ENCODE results near the gene PMM2.
A peak's percentile ranks its signal among the peaks of the same experiment; 100 is the strongest.

PMM2 gene

DNA sequence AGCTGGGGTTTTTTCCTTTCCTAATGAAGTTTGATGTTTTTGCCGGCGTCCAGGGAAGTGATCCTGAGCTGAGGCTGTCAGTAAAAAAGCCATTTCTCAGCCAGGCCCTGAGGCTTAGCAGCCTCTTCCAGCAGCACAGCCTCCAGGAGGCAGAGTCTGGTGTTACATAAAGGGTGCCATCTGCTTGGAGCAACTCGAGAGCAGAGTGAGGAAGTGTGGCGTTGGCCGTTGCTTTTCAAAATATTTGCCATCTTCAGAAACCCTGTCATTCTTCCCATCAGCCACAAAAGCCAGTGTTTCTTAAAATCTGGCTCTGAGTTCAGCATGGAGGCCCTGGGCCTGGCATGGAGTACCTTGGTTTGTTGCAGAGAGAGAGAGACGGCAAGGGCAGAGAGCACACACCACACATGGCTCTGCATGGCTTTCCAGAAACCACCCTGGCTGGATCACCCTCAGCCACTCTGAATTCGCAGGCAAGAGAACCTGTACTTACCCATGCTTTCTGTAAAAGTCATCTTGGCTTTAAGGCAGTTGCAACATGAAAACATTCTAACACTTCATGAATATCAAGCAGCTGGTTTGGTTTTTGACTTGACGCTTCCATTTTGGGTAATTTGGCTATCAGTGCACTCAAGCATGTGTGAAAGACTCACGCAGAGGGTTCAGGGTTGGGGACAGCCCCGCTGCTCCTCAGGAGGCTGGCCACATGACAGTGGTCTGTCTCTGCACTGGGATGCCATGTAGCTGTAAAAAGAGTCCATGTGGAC, 21.0 kb downstream of the PMM2 start:
- TF ChIP-seq, protein P1, sequence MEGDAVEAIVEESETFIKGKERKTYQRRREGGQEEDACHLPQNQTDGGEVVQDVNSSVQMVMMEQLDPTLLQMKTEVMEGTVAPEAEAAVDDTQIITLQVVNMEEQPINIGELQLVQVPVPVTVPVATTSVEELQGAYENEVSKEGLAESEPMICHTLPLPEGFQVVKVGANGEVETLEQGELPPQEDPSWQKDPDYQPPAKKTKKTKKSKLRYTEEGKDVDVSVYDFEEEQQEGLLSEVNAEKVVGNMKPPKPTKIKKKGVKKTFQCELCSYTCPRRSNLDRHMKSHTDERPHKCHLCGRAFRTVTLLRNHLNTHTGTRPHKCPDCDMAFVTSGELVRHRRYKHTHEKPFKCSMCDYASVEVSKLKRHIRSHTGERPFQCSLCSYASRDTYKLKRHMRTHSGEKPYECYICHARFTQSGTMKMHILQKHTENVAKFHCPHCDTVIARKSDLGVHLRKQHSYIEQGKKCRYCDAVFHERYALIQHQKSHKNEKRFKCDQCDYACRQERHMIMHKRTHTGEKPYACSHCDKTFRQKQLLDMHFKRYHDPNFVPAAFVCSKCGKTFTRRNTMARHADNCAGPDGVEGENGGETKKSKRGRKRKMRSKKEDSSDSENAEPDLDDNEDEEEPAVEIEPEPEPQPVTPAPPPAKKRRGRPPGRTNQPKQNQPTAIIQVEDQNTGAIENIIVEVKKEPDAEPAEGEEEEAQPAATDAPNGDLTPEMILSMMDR (IDR thresholded peaks at IDR 0.05; ENCODE audit: insufficient read depth, low read depth, low read length, missing control alignments): no peak
- H3K4me3 ChIP-seq (ENCODE audit: low read depth, low read length): no peak overlapping the region
- DNase-seq (ENCODE audit: low read depth): peak; percentile 67

DNA sequence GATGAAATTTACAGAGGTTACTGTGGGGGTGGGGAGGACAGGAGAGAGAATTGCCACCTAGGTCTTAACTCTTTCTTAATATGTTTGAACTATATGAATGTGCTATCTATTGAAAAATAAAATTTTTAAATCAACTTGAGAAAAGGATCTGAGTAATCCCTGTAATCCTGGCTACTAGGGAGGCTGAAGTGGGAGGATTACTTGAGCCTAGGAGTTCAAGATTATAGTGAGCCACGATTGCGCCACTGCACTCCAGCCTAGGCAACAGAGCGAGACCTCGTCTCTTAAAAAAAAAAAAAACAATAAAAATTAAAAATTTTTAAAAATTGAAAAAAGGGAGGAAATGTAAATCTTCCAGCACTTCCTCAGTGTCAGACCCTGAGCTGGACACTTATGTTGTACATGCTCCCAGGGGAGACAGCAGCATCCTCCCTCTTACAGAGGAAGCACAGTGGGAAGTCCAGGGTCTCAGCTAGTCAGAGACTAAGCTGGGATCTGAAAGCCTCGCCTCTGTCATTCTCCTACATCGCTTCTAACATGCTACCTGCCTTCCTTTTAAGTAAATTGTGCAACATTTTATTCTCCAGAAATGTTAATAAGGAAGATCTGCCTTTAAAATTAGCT, 21.9 kb downstream of the PMM2 start:
- TF ChIP-seq, protein P1 (IDR thresholded peaks at IDR 0.05; ENCODE audit: insufficient read depth, low read depth, low read length, missing control alignments): no peak
- DNase-seq (ENCODE audit: low read depth): no peak
- no peak overlapping the region for H3K4me3 ChIP-seq (ENCODE audit: low read depth, low read length)

DNA sequence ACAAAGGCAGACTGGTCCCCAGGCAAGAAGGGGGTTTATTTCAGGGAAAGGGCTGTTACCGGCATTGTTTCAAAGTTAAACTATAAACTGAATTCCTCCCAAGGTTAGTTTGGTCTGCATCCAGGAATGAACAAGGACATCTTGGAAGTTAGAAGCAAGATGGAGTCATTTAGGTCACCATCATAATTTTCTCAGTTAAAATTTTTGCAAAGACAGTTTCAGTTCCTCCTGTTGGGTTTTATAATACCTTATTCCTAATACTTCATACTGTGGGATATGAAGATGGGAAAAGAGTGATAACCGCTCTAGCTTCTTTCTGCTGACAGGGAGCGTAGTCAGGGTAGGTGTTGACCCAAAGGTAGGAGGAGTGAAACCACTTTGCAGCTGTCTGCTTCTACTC, 24.8 kb downstream of the PMM2 start:
- TF ChIP-seq, protein P1 (IDR thresholded peaks at IDR 0.05; ENCODE audit: insufficient read depth, low read depth, low read length, missing control alignments): no peak
- no peak for DNase-seq (ENCODE audit: low read depth)
- no peak overlapping the region for H3K4me3 ChIP-seq (ENCODE audit: low read depth, low read length)

DNA sequence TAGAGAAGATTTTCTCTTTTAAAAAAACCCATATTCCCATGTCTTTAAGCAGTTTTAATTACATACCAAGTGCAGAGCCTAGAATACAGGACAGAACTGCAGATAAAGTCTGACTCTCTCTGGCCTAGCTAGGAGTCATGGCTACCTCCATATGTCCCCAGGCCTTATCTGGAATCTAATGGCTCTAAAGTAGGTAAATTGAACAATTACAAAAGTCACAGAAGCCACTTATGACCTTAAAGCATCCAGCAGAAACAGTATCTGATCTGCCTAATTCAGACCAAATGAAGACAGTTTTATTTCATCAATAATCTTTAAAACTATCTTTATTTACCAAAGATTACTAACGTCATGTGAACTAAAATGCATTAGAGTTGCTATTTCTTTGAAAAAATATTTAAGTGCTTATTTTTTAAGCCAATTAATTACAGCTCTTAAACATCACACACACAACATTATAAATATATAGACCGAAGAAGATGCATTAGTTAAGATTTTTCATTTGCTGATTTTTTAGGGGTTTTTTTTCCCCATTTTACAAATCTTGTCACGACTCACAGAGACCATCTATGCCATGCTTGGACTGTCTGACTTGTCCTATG, 28.7 kb downstream of the PMM2 start:
- H3K4me3 ChIP-seq (ENCODE audit: low read depth, low read length): no peak overlapping the region
- TF ChIP-seq, protein P1 (IDR thresholded peaks at IDR 0.05; ENCODE audit: insufficient read depth, low read depth, low read length, missing control alignments): no peak
- no peak for DNase-seq (ENCODE audit: low read depth)

DNA sequence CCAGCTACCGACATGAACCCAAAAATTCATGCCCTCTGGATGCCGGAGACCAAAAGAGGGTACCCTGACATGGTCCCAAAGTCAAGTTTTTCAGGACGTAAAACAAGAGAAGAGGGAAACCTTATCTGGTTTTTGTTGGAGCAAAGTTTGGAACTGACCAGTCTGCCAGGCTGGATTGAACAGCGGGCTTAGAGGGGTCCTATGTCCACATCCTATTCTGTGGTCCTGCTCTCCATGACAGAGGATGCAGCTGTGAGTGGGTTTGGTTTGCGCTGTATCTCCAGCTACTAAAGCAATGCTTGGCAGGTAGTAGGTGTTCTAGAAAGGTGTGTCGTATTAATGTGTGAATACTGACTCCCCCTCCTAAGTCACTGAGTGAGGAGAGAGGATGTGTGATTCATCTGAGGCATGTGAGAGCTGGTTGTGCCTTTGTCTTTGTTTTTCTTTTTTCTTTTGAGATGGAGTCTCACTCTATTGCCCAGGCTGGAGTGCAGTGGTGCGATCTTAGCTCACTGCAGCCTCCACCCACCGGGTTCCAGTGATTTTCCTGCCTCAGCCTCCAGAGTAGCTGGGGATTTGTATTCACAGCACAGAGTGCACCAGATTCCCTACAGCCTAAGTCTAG, 31.0 kb downstream of the PMM2 start:
- DNase-seq (ENCODE audit: low read depth): no peak
- no peak overlapping the region for H3K4me3 ChIP-seq (ENCODE audit: low read depth, low read length)
- TF ChIP-seq, protein P1 (IDR thresholded peaks at IDR 0.05; ENCODE audit: insufficient read depth, low read depth, low read length, missing control alignments): no peak

DNA sequence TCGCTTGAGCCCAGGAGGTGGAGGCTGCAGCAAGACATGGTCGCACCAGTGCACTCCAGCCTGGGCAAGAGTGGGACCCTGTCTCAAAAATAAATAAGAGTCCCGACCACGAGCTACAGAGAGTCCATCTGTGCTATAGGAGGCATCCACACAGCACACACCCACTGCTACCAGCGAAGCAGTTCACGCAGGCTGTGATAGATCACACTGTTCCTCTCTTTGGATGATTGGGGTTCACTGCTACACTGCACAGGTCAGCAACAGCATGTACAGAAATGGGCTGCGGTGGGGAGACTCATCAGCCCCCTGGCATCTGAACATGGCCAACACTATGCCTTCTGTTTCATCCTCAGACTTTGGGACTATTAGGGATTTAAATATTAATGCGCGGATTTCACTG, 33.8 kb downstream of the PMM2 start:
- H3K4me3 ChIP-seq (ENCODE audit: low read depth, low read length): no peak overlapping the region
- TF ChIP-seq, protein P1 (IDR thresholded peaks at IDR 0.05; ENCODE audit: insufficient read depth, low read depth, low read length, missing control alignments): no peak
- no peak for DNase-seq (ENCODE audit: low read depth)

Measured in GM12865 (cell line).